Endodermal cell (in vitro differentiated cells): ENCODE measurements around the gene UMAD1. TPM values are rescaled to one million over a fixed set of nuclear protein-coding genes. Genes with fewer than 3 reads are reported as not detected.

Source experiments
- DNase-seq: peaks from one replicate; pipeline ENCODE4 v3.0.0-alpha.2; 2017
- H3K27ac ChIP-seq: 2 replicates; pipeline ENCODE4 v1.5.1; 2013; ENCODE audit warnings: mild to moderate bottlenecking, low read depth, low read length, moderate library complexity
- H3K27me3 ChIP-seq: 2 replicates; pipeline ENCODE4 v1.6.1; 2013; ENCODE audit warnings: mild to moderate bottlenecking, low read length, moderate library complexity; ENCODE audit not compliant: insufficient read depth, control insufficient read depth, poor library complexity, severe bottlenecking
- H3K36me3 ChIP-seq: 2 replicates; pipeline ENCODE4 v1.7.0; 2013; ENCODE audit warnings: mild to moderate bottlenecking, low read length, moderate library complexity; ENCODE audit not compliant: control insufficient read depth, insufficient read depth
- H3K4me1 ChIP-seq: one replicate; pipeline ENCODE4 v1.7.0; 2013; ENCODE audit warnings: low read length; ENCODE audit not compliant: control insufficient read depth, insufficient read depth
- H3K4me3 ChIP-seq: 2 replicates; pipeline ENCODE4 v1.5.1; 2013; ENCODE audit warnings: mild to moderate bottlenecking, low read length, moderate library complexity
- H3K9ac ChIP-seq: 2 replicates; pipeline ENCODE4 v1.6.1; 2013; ENCODE audit warnings: mild to moderate bottlenecking, low read length, moderate library complexity; ENCODE audit not compliant: poor library complexity, severe bottlenecking; ENCODE audit errors: extremely low read depth
- H3K9me3 ChIP-seq: 2 replicates; pipeline ENCODE4 v1.6.1; 2013; ENCODE audit warnings: mild to moderate bottlenecking, low read length, moderate library complexity; ENCODE audit not compliant: control insufficient read depth
- H3K27ac Mint-ChIP-seq: 2 replicates; pipeline ENCODE4 v1.8.0; 2020; ENCODE audit warnings: mixed read lengths
- H3K27me3 Mint-ChIP-seq: 2 replicates; pipeline ENCODE4 v1.8.0; 2021; ENCODE audit warnings: mild to moderate bottlenecking, mixed read lengths; ENCODE audit not compliant: insufficient read depth
- H3K36me3 Mint-ChIP-seq: 2 replicates; pipeline ENCODE4 v1.8.0; 2020; ENCODE audit warnings: low read depth, mixed read lengths
- H3K4me1 Mint-ChIP-seq: 2 replicates; pipeline ENCODE4 v1.8.0; 2020; ENCODE audit warnings: mixed read lengths
- H3K4me3 Mint-ChIP-seq: 2 replicates; pipeline ENCODE4 v1.8.0; 2020; ENCODE audit warnings: mild to moderate bottlenecking, moderate library complexity, mixed read lengths
- H3K9me3 Mint-ChIP-seq: 2 replicates; pipeline ENCODE4 v1.8.0; 2020; ENCODE audit warnings: mild to moderate bottlenecking, mixed read lengths
- WGBS, 2 experiments: methylation state at CpG; one replicate each; pipeline versions ENCODE4 v1.1.5 to v1.1.7; 2013; ENCODE audit warnings: missing lambda C conversion rate in 2 of 2, mixed read lengths in 1 of 2; ENCODE audit not compliant: insufficient coverage in 1 of 2, insufficient read length in 1 of 2; 5-methylcytosine and 5-hydroxymethylcytosine counted together
- total RNA-seq, 2 donors: library from RNA; stranded (reverse); fragmentation: NEBNext Ultra II Directional in 1 of 2; extraction: Animal tissue kit (Norgen Biotek cat#: 25700) in 1 of 2; gene quantifications; 2 replicates in 1 of 2; 3 replicates in 1 of 2; pipeline ENCODE4 v1.2.1, GENCODE V29; 2021
- TF ChIP-seq, protein P1 (sequence below): fragments of 200-600 bp; sonication (generic); conservative IDR thresholded peaks from 2 replicates; pipeline ENCODE4 v1.5.0; 2021; ENCODE audit warnings: antibody characterized with exemption, mild to moderate bottlenecking

UMAD1 gene
- total RNA-seq, 2 donors from 2014 or later: 9.7 to 10.3 TPM

DNA sequence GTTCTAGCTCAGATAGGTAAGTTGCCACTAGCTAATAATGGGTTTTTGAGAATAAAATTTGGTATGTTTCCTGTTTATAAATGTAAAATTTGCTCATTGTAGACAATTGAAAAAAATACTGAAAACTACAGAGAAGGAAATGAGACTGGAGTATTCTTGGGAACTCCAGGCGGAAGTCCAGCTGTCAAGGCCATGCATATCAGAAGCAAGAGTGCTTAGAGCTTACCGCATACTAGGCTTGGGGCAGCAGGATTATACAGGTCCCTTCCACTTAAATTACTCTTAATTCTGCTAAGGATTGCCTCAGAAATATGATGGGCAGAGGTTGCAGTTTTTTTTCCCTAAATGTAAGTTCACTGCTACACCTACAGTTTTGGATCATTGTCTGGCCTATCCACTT lies 26.6 kb downstream of the UMAD1 start:
- Histone ChIP-seq H3K27me3 (no peaks in the 10 kb centered on the region), H3K4me1 (no peaks in the 10 kb centered on the region), H3K36me3 (no peaks in the 10 kb centered on the region), H3K9ac (no peak overlapping the region), H3K4me3 (no peak overlapping the region), H3K9me3 (no peaks in the 10 kb centered on the region), H3K27ac (no peak overlapping the region)
- WGBS, 2 experiments: 94% methylated on average over 2 of the region's 2 CpGs; no CpG with 5 or more reads in 1 of the 2 experiments
- no peak overlapping the region for H3K4me3 Mint-ChIP-seq
- peaks cover 14% of the 10 kb centered on the region for H3K4me1 Mint-ChIP-seq
- H3K27me3 Mint-ChIP-seq: no peaks in the 10 kb centered on the region
- peaks cover 3% of the 10 kb centered on the region for H3K36me3 Mint-ChIP-seq
- TF ChIP-seq, protein P1, sequence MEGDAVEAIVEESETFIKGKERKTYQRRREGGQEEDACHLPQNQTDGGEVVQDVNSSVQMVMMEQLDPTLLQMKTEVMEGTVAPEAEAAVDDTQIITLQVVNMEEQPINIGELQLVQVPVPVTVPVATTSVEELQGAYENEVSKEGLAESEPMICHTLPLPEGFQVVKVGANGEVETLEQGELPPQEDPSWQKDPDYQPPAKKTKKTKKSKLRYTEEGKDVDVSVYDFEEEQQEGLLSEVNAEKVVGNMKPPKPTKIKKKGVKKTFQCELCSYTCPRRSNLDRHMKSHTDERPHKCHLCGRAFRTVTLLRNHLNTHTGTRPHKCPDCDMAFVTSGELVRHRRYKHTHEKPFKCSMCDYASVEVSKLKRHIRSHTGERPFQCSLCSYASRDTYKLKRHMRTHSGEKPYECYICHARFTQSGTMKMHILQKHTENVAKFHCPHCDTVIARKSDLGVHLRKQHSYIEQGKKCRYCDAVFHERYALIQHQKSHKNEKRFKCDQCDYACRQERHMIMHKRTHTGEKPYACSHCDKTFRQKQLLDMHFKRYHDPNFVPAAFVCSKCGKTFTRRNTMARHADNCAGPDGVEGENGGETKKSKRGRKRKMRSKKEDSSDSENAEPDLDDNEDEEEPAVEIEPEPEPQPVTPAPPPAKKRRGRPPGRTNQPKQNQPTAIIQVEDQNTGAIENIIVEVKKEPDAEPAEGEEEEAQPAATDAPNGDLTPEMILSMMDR: no peak
- no peaks in the 10 kb centered on the region for H3K9me3 Mint-ChIP-seq
- H3K27ac Mint-ChIP-seq: no peak overlapping the region
- DNase-seq: no peak

DNA sequence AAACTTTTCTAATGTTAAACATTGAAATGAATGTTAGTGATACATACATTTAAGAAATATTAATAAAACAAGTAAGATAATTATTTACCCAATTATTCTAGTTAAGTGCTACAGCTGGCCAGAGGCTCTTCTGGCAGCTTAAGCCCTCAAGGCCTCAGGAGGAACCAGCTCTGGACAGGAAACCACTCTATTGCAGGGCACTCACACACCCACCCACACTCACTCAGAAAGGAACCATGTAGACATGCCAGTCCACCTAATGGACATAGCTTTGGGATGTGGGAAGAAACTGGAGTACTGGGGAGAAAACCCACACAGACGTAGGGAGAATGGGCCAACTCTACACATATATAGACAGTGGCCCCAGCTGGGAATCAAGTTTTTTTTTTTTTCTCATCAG lies 28.2 kb downstream of the UMAD1 start:
- no peak for DNase-seq
- Histone ChIP-seq H3K9ac (no peak overlapping the region), H3K4me3 (no peak overlapping the region), H3K9me3 (no peaks in the 10 kb centered on the region), H3K4me1 (no peaks in the 10 kb centered on the region), H3K27ac (no peak overlapping the region), H3K27me3 (no peaks in the 10 kb centered on the region), H3K36me3 (no peaks in the 10 kb centered on the region)
- Mint-ChIP-seq H3K36me3 (peaks cover 5% of the 10 kb centered on the region), H3K4me3 (no peak overlapping the region), H3K27ac (no peak overlapping the region), H3K4me1 (peaks cover 6% of the 10 kb centered on the region), H3K9me3 (no peaks in the 10 kb centered on the region), H3K27me3 (no peaks in the 10 kb centered on the region)
- 83% methylated on average over 1 of the region's 1 CpG; no CpG with 5 or more reads in 1 of the 2 experiments for WGBS, 2 experiments
- TF ChIP-seq, protein P1: no peak

DNA sequence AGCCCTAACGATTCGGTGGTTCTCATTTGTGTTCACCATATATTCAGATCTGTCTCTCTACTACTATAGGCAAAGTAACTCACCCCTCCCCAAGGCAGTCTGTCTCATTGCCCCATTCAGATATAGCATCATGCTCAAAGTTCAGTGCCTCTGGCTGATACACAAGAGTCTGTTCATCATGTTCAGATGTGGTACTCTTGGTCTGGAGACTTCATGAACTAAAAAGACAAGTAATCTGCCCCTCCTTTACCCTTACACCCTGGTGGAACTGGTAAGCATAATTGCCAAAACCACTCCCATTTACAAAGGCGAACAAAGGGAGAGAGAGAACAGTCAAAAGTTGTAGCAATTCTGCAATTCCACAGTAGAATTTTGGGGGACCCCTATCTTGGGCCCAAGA lies 29.9 kb downstream of the UMAD1 start:
- Mint-ChIP-seq H3K36me3 (peaks cover 5% of the 10 kb centered on the region), H3K27me3 (no peaks in the 10 kb centered on the region), H3K27ac (no peak overlapping the region), H3K9me3 (no peaks in the 10 kb centered on the region), H3K4me3 (no peak overlapping the region), H3K4me1 (no peaks in the 10 kb centered on the region)
- no peak overlapping the region for H3K9ac ChIP-seq
- H3K4me1 ChIP-seq: no peaks in the 10 kb centered on the region
- no peak for DNase-seq
- no peaks in the 10 kb centered on the region for H3K27me3 ChIP-seq
- H3K27ac ChIP-seq: no peak overlapping the region
- no peak overlapping the region for H3K4me3 ChIP-seq
- 71 to 89% methylated on average over 1 to 3 of the region's 3 CpGs for WGBS, 2 experiments
- TF ChIP-seq, protein P1: no peak
- H3K36me3 ChIP-seq: no peaks in the 10 kb centered on the region
- H3K9me3 ChIP-seq: no peaks in the 10 kb centered on the region
